ENCODE measurements around the gene RNPS1. TPM values are rescaled to one million over a fixed set of nuclear protein-coding genes. Genes with fewer than 3 reads are reported as not detected.

Gene RNPS1
- polyA plus RNA-seq, 1 experiment = 129 TPM

DNA sequence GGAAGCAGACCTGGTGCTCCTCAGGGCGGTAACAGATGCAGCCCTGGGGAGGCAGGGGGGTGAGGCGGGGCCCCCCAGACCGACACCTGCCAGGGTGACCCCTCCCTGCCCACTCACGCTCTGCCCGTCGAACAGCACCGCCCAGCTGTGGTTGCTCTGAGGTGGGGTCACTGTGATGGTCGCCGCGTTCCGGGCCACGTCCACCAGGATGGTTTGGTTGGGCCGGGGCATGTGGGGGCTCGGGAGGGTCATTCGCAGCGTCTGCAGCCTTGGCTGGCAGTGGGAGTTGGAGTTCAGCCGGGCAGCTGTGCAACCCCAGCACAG lies 58.0 kb downstream of the RNPS1 start:
- Histone ChIP-seq H3K36me3 (ENCODE audit: control insufficient read depth, insufficient read depth, low read length) (peaks cover 19% of the 10 kb centered on the region), H3K27me3 (ENCODE audit: control insufficient read depth, insufficient read depth, low read length) (no peaks in the 10 kb centered on the region), H3K4me3 (ENCODE audit: low read depth, low read length) (no peak overlapping the region)
- ChIA-PET POLR2A (no interaction called here), CTCF (no interaction called here)
- DNase-seq (ENCODE audit: low read depth) = no peak
- TF ChIP-seq, protein P1, sequence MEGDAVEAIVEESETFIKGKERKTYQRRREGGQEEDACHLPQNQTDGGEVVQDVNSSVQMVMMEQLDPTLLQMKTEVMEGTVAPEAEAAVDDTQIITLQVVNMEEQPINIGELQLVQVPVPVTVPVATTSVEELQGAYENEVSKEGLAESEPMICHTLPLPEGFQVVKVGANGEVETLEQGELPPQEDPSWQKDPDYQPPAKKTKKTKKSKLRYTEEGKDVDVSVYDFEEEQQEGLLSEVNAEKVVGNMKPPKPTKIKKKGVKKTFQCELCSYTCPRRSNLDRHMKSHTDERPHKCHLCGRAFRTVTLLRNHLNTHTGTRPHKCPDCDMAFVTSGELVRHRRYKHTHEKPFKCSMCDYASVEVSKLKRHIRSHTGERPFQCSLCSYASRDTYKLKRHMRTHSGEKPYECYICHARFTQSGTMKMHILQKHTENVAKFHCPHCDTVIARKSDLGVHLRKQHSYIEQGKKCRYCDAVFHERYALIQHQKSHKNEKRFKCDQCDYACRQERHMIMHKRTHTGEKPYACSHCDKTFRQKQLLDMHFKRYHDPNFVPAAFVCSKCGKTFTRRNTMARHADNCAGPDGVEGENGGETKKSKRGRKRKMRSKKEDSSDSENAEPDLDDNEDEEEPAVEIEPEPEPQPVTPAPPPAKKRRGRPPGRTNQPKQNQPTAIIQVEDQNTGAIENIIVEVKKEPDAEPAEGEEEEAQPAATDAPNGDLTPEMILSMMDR (IDR thresholded peaks at IDR 0.05; ENCODE audit: insufficient read depth, low read depth, low read length) = no peak

DNA sequence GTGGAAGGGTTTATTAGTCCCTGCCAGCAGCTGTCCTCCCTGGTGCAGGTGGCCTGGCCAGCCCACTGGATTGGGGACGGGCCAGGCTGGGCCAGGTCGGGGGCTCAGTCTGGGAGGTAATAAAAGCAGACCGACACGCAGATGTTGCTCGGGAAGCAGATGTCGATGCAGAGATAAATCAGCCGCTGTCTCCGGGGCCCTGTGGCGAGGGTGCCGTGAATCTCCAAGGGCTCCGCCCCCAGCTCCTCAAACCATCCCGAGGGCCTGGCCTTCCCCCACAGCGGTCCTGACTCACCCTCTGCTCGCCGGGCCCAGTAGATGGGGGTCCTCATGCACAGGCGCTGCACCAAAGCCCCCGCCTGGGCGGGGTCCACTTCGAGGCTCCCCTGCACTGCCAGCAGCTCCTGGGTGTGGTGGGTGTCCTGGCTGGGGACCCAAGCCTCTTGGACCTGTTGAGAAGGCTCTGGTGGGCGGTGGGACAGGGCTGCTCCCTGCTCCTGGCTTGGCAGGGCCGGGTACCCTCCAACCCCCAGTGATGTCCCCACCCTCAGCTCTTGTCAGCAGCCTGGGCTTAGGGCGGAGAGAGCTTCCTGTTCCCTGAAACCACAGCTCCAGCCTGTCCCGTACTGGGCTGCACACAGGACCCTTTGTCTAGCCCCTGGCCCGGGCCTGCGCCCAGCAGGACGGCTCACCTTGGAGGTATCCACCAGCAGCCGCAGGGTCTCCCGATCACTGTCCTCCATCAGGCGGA lies 58.5 kb downstream of the RNPS1 start:
- H3K4me3 ChIP-seq (ENCODE audit: low read depth, low read length) = no peak overlapping the region
- H3K27me3 ChIP-seq (ENCODE audit: control insufficient read depth, insufficient read depth, low read length) = no peaks in the 10 kb centered on the region
- POLR2A ChIA-PET = interaction anchor here (0.6 kb wide), 1 partner anchor 15 kb away, joined by 3 read pairs; no protein-coding TSS in a partner anchor
- TF ChIP-seq, protein P1 (IDR thresholded peaks at IDR 0.05; ENCODE audit: insufficient read depth, low read depth, low read length) = no peak
- H3K36me3 ChIP-seq (ENCODE audit: control insufficient read depth, insufficient read depth, low read length) = peaks cover 19% of the 10 kb centered on the region
- CTCF ChIA-PET = no interaction called here
- DNase-seq (ENCODE audit: low read depth) = no peak

- Histone ChIP-seq H3K36me3 (ENCODE audit: control insufficient read depth, insufficient read depth, low read length) (peaks cover 19% of the 10 kb centered on the region), H3K4me3 (ENCODE audit: low read depth, low read length) (no peak overlapping the region), H3K27me3 (ENCODE audit: control insufficient read depth, insufficient read depth, low read length) (no peaks in the 10 kb centered on the region)
- ChIA-PET CTCF (no interaction called here), POLR2A (interaction anchor here (0.6 kb wide), 1 partner anchor 15 kb away, joined by 3 read pairs; no protein-coding TSS in a partner anchor)
- no peak for DNase-seq (ENCODE audit: low read depth)
- TF ChIP-seq, protein P1 (IDR thresholded peaks at IDR 0.05; ENCODE audit: insufficient read depth, low read depth, low read length) = no peak
Measured at GRCh38 chr16:2208772-2209171, 59.2 kb downstream of the RNPS1 start.

DNA sequence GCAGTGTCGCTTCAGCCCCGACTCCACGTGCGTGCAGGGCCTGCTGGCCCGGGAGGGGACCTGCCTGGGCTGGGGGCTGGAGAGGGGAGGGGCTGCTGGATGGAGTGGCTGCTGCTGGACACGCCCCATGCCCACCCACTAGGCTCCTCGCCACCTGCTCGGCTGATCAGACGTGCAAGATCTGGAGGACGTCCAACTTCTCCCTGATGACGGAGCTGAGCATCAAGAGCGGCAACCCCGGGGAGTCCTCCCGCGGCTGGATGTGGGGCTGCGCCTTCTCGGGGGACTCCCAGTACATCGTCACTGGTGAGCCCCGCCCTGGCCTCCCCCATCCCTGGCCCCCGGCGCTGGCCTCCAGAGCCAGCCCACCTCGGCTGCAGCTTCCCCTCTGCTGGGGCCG lies 59.6 kb downstream of the RNPS1 start:
- no peaks in the 10 kb centered on the region for H3K27me3 ChIP-seq (ENCODE audit: control insufficient read depth, insufficient read depth, low read length)
- H3K4me3 ChIP-seq (ENCODE audit: low read depth, low read length) = no peak overlapping the region
- TF ChIP-seq, protein P1 (IDR thresholded peaks at IDR 0.05; ENCODE audit: insufficient read depth, low read depth, low read length) = no peak
- POLR2A ChIA-PET = no interaction called here
- CTCF ChIA-PET = no interaction called here
- no peak for DNase-seq (ENCODE audit: low read depth)
- H3K36me3 ChIP-seq (ENCODE audit: control insufficient read depth, insufficient read depth, low read length) = peaks cover 19% of the 10 kb centered on the region

- DNase-seq (ENCODE audit: low read depth) = no peak
- TF ChIP-seq, protein P1 (IDR thresholded peaks at IDR 0.05; ENCODE audit: insufficient read depth, low read depth, low read length) = no peak
- ChIA-PET CTCF (no interaction called here), POLR2A (no interaction called here)
- Histone ChIP-seq H3K36me3 (ENCODE audit: control insufficient read depth, insufficient read depth, low read length) (peaks cover 19% of the 10 kb centered on the region), H3K4me3 (ENCODE audit: low read depth, low read length) (no peak overlapping the region), H3K27me3 (ENCODE audit: control insufficient read depth, insufficient read depth, low read length) (no peaks in the 10 kb centered on the region)
Measured at GRCh38 chr16:2207872-2208271, 60.1 kb downstream of the RNPS1 start.

All from BJ (cell line).